ENCODE data around the gene ZNF451.

The ZNF451 gene

GRCh38 chr6:57159127-57159526, 69.1 kb downstream of the ZNF451 start:
- DNase-seq: no peak

GRCh38 chr6:57162028-57162427, 72.0 kb downstream of the ZNF451 start:
- DNase-seq: no peak

GRCh38 chr6:57162516-57162915, 72.5 kb downstream of the ZNF451 start:
- DNase-seq: no peak

GRCh38 chr6:57163956-57164355, 74.0 kb downstream of the ZNF451 start:
- no peak for DNase-seq

GRCh38 chr6:57165080-57165479, 75.1 kb downstream of the ZNF451 start:
- DNase-seq: no peak

- peak; percentile 68 for DNase-seq
These were observed 82.4 kb downstream of the ZNF451 start, which contains the start of gene BAG2 for GRCh38 chr6:57172136-57173055. BAG2 (plus strand) TSS chr6:57172326; CDS start chr6:57172698, 372 bp downstream.

- no peak for DNase-seq
These were observed 83.3 kb downstream of the ZNF451 start for GRCh38 chr6:57173056-57173885.

GRCh38 chr6:57173886-57174510, 84.0 kb downstream of the ZNF451 start:
- no peak for DNase-seq

GRCh38 chr6:57174511-57174907, 84.5 kb downstream of the ZNF451 start:
- no peak for DNase-seq

GRCh38 chr6:57177545-57178265, 87.7 kb downstream of the ZNF451 start:
- no peak for DNase-seq

GRCh38 chr6:57180596-57180995, 90.6 kb downstream of the ZNF451 start:
- DNase-seq: no peak

- DNase-seq: no peak
These were observed 92.0 kb downstream of the ZNF451 start for GRCh38 chr6:57182017-57182432.

- DNase-seq: no peak
These were observed 93.3 kb downstream of the ZNF451 start for GRCh38 chr6:57183336-57183735.

- DNase-seq: no peak
These were observed 100.2 kb downstream of the ZNF451 start for GRCh38 chr6:57190140-57190539.

GRCh38 chr6:57193177-57193576, 103.2 kb downstream of the ZNF451 start:
- no peak for DNase-seq

- DNase-seq: no peak
These were observed 105.5 kb downstream of the ZNF451 start for GRCh38 chr6:57195457-57195856.

GRCh38 chr6:57198926-57199636, 109.1 kb downstream of the ZNF451 start:
- peak; percentile 7 for DNase-seq

GRCh38 chr6:57201718-57202117, 111.7 kb downstream of the ZNF451 start:
- no peak for DNase-seq

GRCh38 chr6:57205550-57206328, 115.8 kb downstream of the ZNF451 start:
- no peak for DNase-seq

GRCh38 chr6:57207141-57207540, 117.2 kb downstream of the ZNF451 start:
- DNase-seq: no peak

GRCh38 chr6:57207872-57208271, 117.9 kb downstream of the ZNF451 start:
- DNase-seq: no peak

Data from DMS79 (cell line).